GM21529 (cell line): ENCODE results near the gene PARD3B.
"Not testable (repeated sequence)": the region's sequence is repeated elsewhere in the genome, so short reads cannot be mapped to it uniquely, and the experiment has no call there.

ENCODE experiments used
- ATAC-seq: cut with Tn5 transposase; IDR thresholded peaks from one replicate; pipeline ENCODE4 v1.9.1; 2021; ENCODE audit not compliant: unreplicated experiment

Gene PARD3B

GRCh38 chr2:205477016-205477705 lies 931.9 kb downstream of the PARD3B start:
- no peak for ATAC-seq

- ATAC-seq, result no peak
Measured at GRCh38 chr2:205481861-205482260, 936.6 kb downstream of the PARD3B start.

- ATAC-seq, result no peak
Measured at GRCh38 chr2:205482399-205483081, 937.3 kb downstream of the PARD3B start.

DNA sequence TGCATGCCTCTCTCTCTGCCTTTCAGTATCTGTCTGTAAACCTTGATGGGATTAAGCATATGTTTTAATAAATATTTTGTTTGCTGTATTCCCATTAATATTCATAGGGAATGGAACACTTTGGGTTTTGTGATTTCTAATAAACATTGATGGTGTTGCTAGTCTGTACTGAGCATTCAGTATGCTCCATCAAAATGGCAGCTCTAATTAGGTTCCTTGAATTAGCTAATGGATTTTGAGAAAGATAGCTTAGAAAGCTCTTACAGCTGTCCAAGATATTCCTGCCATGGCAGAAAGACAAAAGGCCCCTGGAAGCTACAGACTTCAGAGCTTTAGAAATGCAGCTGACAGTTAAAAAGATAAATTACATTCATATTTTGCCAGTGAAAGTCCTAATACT lies 937.8 kb downstream of the PARD3B start:
- no peak for ATAC-seq

DNA sequence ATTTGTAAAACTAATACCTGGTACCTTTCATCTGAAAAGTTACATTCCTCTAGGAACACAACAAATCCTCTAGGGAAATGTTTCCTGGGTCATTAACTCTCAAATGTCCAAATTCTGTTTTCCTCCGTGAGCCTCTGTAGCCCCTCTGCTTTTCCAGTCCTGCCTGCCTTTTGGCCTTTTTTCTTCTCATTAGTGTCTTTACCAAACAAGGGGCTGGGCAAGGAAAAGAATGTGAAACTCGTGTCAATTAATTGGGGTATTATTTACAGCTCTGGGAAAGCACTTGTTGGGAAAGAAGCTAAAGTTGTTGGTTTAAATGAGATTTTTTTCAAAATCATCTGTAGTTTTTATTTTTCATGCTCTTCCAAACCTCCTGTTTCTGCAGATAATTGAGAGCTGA lies 938.9 kb downstream of the PARD3B start:
- ATAC-seq, result no peak

DNA sequence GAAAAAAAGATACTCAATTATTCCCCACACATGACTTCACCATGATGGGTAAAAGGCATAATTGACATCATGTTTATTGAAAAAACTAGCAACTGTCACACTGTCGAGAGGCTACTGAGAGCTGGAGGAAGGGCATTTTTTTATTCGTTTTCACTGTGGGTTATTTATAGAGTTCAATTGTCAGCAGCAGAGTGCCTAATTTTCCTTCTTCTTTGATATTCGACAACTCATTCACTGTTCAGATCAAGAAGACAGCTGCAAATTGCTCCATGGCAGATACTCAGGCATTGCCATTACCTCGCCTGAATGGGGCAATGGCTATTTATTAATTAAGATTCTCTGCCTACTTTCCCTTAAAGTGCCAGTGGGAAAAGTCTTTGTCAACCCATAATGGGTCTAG lies 939.5 kb downstream of the PARD3B start:
- ATAC-seq, result no peak

DNA sequence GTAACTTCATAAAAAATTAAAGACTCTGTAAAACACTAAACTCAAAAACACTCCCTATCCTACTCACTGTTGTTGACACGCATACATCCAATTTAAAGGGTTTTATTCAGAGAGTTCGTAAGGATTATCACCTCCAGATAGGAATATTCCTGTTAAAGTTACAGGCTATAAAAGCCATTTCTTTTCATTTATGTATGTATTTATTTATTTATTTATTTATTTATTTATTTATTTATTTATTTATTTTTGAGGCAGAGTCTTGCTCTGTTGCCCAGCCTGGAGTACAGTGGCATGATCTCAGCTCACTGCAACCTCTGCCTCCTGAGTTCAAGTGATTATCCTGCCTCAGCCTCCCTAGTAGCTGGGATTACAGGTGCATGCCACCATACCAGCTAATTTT lies 948.3 kb downstream of the PARD3B start:
- not testable (repeated sequence) for ATAC-seq

GRCh38 chr2:205494537-205495235 lies 949.4 kb downstream of the PARD3B start:
- no peak for ATAC-seq

- ATAC-seq, result no peak
Measured at GRCh38 chr2:205495819-205496218, 950.5 kb downstream of the PARD3B start.

DNA sequence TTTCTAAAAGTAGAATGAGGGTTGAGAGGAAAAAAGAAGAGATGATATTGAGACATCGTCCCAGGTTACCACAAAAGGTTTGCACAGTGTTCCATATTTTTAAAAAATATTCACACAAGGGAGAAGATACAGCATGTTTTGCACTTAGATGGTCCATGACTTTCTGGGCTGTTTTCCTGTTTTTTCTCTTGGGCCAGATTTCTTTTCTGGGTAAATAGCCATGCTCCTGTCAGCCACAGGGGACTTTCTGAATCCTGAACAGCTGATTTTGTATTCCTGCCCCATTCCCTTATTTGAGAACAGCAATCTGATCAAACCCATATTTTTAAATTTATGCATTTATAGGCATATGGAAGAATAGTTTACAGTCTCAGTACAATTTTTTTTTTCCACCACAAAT lies 951.1 kb downstream of the PARD3B start:
- ATAC-seq, result no peak

DNA sequence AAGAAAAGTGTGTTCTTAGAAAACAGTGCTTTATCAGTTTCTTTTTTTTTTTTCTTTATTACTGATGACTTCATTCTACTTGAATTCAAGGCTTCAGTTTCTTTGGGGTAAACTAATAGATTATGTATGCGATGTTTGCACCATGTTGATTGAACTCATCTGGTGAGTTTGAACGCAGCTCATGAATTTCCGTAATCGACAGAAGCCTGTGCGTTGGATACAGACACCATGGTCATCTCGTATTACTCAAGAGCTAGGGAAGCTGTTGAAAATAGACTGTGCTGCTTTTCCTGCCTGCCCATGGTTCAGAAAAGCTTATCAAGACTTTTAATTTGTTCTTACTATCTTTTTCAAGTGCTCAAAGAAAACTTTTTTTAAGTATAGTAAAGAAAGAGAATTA lies 951.5 kb downstream of the PARD3B start:
- no peak for ATAC-seq

DNA sequence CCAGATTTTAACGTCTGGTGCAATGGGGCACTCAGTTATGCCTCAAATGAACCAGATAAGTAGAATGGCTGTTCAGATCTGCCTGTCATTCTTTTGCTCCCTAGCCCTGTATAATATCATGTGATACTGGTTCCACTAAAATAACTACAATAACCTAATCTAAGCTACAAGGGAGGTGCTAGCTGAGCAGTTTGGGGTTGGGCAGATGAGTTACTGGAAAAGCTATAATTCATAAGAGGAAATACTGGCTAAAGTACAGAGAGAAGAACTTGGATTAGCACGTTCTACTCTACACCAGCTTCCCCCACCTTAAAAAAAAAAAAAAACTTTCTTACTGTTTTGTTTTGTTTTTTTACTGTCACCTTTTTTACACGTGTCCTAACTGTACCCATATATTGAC lies 953.7 kb downstream of the PARD3B start:
- ATAC-seq, result no peak

GRCh38 chr2:205500065-205500464 lies 954.8 kb downstream of the PARD3B start:
- ATAC-seq, result no peak

GRCh38 chr2:205500951-205501350 lies 955.7 kb downstream of the PARD3B start:
- ATAC-seq, result no peak

DNA sequence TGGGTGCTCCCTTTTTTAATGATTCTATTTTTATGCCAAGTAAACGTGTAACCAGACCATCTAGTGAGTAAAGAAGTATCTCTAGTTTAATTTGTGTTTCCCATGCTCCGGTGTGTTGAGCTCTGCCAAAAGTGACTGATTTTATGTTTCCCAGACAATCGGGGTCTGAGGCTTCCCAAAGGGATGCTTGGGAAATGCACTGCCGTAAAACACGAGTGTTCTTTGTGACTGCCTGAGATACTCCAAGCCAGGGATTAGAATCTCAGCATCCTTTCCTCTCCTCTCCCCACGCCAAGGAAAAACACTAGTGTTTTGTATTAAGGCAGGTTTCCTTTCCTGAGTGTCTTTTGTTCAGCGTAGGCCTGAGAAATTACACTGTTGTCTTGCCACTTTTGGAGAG lies 956.6 kb downstream of the PARD3B start:
- no peak for ATAC-seq

- no peak for ATAC-seq
Measured at GRCh38 chr2:205505371-205505770, 960.1 kb downstream of the PARD3B start.

DNA sequence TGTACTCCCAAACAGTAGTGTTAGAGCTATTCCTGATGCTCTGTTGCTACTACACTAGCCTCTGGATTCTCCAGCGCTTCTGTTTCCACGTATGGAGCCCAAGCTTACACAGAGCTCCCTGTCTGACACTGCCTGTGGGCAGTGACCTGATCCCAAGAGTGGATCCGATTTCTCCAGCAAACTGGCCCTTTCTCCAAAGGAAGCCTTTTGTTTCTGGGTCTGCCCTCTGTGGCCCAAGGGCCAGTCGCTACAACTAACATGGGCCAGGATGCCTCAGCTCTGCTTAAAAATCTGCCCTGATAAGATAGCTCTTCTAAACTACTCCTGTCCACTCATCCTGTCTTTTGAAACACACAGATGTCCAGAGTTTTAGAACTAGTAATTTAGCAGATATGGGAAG lies 964.4 kb downstream of the PARD3B start:
- no peak for ATAC-seq

DNA sequence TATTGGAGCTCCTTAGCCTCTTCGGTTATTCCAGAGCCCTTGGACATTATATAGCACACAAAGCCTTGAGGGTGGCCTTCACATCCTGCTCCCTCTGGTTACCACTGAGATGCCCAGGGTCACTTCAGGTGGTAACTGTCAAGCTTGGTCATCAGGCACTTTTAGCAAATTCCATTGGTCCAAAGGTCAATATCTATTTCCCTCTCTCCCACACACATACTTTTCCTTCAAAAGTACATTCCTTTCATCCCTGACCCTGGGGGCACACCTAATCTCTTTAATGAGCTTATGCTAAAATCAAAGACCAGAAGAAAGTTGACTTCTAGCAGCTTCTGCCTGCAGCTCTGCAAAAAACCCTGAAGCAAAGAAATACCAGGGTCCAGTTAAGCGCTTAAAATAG lies 965.1 kb downstream of the PARD3B start:
- ATAC-seq, result no peak

- no peak for ATAC-seq
Measured at GRCh38 chr2:205511221-205511620, 965.9 kb downstream of the PARD3B start.

DNA sequence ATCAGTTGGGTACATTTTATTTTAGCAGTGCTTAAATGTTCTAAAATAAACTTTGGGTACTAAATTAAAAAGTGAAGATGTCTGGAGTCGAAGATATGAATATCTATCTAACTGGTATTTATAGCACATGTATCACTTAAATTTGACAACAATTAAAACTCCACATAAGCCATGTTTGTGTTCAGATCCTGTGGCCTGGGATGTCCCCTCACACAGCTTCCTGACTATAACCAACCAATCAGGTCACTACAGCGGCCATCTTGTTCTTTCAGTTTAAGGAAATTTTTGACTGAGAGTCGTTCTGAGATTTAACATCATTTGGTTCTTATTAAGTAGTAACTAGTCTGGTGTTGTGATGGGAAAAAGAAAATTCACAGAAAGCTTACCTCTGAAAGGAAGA lies 966.4 kb downstream of the PARD3B start:
- ATAC-seq, result no peak

GRCh38 chr2:205520311-205520710 lies 975.0 kb downstream of the PARD3B start:
- ATAC-seq, result no peak

- ATAC-seq, result no peak
Measured at GRCh38 chr2:205524656-205525055, 979.4 kb downstream of the PARD3B start.
